ENCODE data around the gene FILIP1. TPM values are rescaled to one million over a fixed set of nuclear protein-coding genes. Genes with fewer than 3 reads are reported as not detected.

Gene FILIP1
- total RNA-seq, 4 donors from 2014 or later: 6.0 to 12.3 (median 7.2) TPM

DNA sequence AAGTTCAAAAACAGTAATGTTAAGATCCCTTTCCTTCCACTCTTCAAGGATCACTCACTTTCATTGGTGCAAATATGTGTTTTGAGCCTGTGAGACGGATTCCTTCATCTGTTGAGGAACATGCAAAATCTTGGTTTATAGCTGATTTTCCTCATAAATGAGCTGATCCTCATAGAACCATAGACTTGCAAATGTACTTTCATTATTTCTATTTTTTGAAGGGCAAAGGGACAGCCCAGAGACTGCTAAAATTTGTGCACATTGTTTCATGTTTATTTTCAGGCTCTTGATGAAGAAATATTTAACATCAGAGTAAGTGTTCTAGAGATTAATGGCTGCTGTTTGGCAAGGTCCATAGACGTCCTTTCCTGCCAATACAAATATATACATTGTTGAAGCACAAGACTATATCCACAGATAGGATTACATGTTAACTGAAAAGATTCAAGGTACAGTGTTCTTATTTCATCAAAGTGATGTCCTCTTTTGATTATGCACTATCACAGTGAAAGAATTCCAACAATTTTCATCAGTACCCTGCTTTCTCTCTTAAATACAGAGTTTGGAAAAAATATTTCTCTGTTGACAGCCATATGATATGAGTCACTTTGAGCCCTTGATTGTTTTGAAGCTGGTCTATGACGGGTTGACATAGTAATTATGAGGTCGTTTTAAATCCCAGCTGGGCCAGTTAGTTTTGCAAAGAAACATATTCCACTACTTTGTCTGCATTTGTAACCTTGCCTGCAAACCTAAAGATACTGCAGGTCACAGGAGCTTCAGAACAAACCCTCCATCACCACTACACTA lies 95.7 kb downstream of the FILIP1 start:
- H3K27ac ChIP-seq: no peak overlapping the region
- no peak for DNase-seq
- TF ChIP-seq POLR2AphosphoS5 (IDR thresholded peaks at IDR 0.05) (no peak), EP300 (IDR thresholded peaks at IDR 0.05; ENCODE audit: low read depth) (no peak), POLR2A (IDR thresholded peaks at IDR 0.05) (no peak)
- TF ChIP-seq, protein P1, sequence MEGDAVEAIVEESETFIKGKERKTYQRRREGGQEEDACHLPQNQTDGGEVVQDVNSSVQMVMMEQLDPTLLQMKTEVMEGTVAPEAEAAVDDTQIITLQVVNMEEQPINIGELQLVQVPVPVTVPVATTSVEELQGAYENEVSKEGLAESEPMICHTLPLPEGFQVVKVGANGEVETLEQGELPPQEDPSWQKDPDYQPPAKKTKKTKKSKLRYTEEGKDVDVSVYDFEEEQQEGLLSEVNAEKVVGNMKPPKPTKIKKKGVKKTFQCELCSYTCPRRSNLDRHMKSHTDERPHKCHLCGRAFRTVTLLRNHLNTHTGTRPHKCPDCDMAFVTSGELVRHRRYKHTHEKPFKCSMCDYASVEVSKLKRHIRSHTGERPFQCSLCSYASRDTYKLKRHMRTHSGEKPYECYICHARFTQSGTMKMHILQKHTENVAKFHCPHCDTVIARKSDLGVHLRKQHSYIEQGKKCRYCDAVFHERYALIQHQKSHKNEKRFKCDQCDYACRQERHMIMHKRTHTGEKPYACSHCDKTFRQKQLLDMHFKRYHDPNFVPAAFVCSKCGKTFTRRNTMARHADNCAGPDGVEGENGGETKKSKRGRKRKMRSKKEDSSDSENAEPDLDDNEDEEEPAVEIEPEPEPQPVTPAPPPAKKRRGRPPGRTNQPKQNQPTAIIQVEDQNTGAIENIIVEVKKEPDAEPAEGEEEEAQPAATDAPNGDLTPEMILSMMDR (IDR thresholded peaks at IDR 0.05): no peak
- H3K9me3 ChIP-seq: no peaks in the 10 kb centered on the region
- no peak overlapping the region for H3K4me3 ChIP-seq
- no peaks in the 10 kb centered on the region for H3K27me3 ChIP-seq
- WGBS, 2 donors (ENCODE audit: low coverage in 1 of 2): 42 to 58% methylated on average over 4 of the region's 4 CpGs
- H3K4me1 ChIP-seq: no peaks in the 10 kb centered on the region
- intact Hi-C loops (cut with DNase I; ENCODE audit: low total_unique reads) (no loop called here), in situ Hi-C loops (cut with MboI; ENCODE audit: low pct_ligation_motif_present in 1 of 4, low pct_unique_long_range_greater_than_20kb in 1 of 4, low sequenced_read_pairs in 3 of 4) (no loop called here)
- no peaks in the 10 kb centered on the region for H3K36me3 ChIP-seq

DNA sequence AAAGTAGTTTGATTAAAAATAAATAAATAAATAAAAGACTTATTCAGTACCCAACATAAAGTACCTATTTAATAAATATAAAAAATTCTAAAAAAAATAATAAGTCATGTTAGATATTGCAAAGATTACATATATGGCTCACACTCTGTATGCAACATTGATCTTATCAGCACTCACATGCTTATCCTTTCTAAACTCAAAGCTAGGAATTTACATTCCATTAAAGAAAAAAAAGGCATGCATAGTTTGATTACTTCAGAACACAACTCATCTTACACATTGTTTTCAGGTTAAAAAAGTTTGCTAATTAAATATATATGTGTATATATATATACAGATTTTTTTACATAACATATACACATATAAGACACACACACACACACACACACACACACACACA lies 96.4 kb downstream of the FILIP1 start:
- Histone ChIP-seq H3K9me3 (no peaks in the 10 kb centered on the region), H3K4me1 (no peaks in the 10 kb centered on the region), H3K4me3 (no peak overlapping the region), H3K27ac (no peak overlapping the region), H3K27me3 (no peaks in the 10 kb centered on the region), H3K36me3 (no peaks in the 10 kb centered on the region)
- intact Hi-C loops (cut with DNase I; ENCODE audit: low total_unique reads) (no loop called here), in situ Hi-C loops (cut with MboI; ENCODE audit: low pct_ligation_motif_present in 1 of 4, low pct_unique_long_range_greater_than_20kb in 1 of 4, low sequenced_read_pairs in 3 of 4) (no loop called here)
- DNase-seq: no peak
- TF ChIP-seq POLR2A (IDR thresholded peaks at IDR 0.05): no peak
- no peak for TF ChIP-seq POLR2AphosphoS5 (IDR thresholded peaks at IDR 0.05)
- no peak for TF ChIP-seq EP300 (IDR thresholded peaks at IDR 0.05; ENCODE audit: low read depth)
- TF ChIP-seq, protein P1 (IDR thresholded peaks at IDR 0.05): no peak

DNA sequence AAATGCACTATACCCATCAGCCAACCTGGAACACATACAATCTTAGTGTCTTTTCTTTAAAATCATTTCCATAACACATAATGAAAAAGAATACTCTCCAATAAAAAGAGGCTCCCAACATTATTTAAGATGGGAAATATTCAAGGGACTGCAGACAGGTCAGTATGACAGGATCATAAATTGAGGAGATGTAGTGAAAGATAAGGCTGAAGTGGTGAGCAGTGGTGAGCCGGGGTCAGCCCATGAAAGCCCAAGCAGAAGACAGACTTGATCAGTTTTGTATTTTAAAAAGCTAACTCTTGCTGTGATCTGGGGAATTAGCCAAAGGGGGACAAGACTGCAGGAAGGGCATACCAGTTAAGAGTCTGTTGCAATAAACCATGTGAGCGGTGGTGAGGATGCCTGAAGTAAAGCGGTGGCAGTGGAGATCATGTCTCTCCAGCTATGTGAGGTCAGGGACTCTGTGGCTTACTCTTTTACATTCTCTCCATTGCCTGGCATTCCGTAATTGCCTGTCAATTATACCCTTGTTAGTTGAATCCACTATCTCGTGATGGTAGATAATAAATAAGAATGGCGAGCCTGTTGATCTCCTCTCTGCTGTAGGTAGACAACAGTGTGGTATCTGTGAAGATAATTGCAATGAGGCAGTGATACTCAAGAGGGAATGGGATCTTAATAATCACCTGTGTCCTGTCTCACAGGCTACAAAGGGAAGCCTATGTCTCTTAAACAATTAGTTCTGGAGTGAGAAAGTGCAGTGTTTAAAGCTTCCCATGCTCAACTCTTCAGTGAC lies 97.4 kb downstream of the FILIP1 start:
- no peak for TF ChIP-seq POLR2AphosphoS5 (IDR thresholded peaks at IDR 0.05)
- TF ChIP-seq POLR2A (IDR thresholded peaks at IDR 0.05): no peak
- TF ChIP-seq, protein P1 (IDR thresholded peaks at IDR 0.05): no peak
- TF ChIP-seq EP300 (IDR thresholded peaks at IDR 0.05; ENCODE audit: low read depth): no peak
- H3K27ac ChIP-seq: no peak overlapping the region
- no peaks in the 10 kb centered on the region for H3K9me3 ChIP-seq
- no peak for DNase-seq
- H3K27me3 ChIP-seq: no peaks in the 10 kb centered on the region
- H3K36me3 ChIP-seq: no peaks in the 10 kb centered on the region
- WGBS, 2 donors (ENCODE audit: low coverage in 1 of 2): 86 to 92% methylated on average over 6 of the region's 6 CpGs
- no peaks in the 10 kb centered on the region for H3K4me1 ChIP-seq
- H3K4me3 ChIP-seq: no peak overlapping the region
- in situ Hi-C loops (cut with MboI; ENCODE audit: low pct_ligation_motif_present in 1 of 4, low pct_unique_long_range_greater_than_20kb in 1 of 4, low sequenced_read_pairs in 3 of 4): no loop called here
- intact Hi-C loops (cut with DNase I; ENCODE audit: low total_unique reads): no loop called here

DNA sequence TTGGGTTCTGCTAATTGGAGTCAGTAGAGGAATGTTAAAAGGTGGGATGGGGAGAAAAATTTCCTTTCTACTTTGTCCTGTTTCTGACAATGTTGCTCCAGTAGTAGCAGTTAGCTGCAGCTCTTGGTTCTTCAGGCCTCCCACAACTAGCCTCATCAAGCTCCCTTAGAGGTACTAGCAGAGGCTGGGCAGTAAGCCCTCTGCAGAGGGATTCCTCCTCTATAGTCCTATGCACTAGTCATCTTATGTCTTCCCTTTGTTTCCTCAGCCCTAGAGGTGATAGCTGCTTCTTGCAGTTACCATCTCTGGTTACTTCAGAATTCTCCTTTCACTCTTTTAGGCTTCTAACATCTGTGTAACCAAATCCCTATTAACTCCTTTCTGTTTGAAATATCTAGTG lies 99.8 kb downstream of the FILIP1 start:
- intact Hi-C loops (cut with DNase I; ENCODE audit: low total_unique reads): no loop called here
- TF ChIP-seq POLR2AphosphoS5 (IDR thresholded peaks at IDR 0.05) (no peak), POLR2A (IDR thresholded peaks at IDR 0.05) (no peak), EP300 (IDR thresholded peaks at IDR 0.05; ENCODE audit: low read depth) (no peak)
- TF ChIP-seq, protein P1 (IDR thresholded peaks at IDR 0.05): no peak
- no peak overlapping the region for H3K4me3 ChIP-seq
- H3K27me3 ChIP-seq: no peaks in the 10 kb centered on the region
- in situ Hi-C loops (cut with MboI; ENCODE audit: low pct_ligation_motif_present in 1 of 4, low pct_unique_long_range_greater_than_20kb in 1 of 4, low sequenced_read_pairs in 3 of 4): no loop called here
- no peak overlapping the region for H3K27ac ChIP-seq
- DNase-seq: no peak
- no peaks in the 10 kb centered on the region for H3K36me3 ChIP-seq
- no peaks in the 10 kb centered on the region for H3K4me1 ChIP-seq
- no peaks in the 10 kb centered on the region for H3K9me3 ChIP-seq
